ENCODE measurements around the gene EID2. TPM values are rescaled to one million over a fixed set of nuclear protein-coding genes. Genes with fewer than 3 reads are reported as not detected.

Gene EID2
- total RNA-seq, 1 donor from 2014 or later = 13.5 TPM

DNA sequence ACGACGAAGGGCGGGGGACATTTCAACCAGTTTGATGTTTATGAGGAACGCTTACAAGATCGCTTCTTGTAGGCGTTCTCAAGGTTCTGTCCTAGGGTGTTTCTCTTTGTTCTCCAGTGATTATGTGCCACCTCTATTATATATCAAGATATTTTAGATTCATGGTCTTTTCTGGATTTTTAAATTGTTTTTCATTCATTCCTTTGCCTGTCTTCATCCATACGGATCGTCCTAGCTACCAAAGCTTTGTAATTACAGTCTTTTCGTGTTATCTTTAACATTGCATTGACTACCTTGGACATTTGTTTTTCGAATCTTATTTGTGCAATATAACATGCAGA lies 342 bp upstream of the EID2 start:
- H3K9me3 ChIP-seq = no peaks in the 10 kb centered on the region
- peaks cover 10% of the 10 kb centered on the region for H3K4me1 ChIP-seq
- H3K4me3 ChIP-seq = peak overlapping the region; percentile 66 to 99
- intact Hi-C loops (cut with DNase I) = no loop called here
- no peaks in the 10 kb centered on the region for H3K27me3 ChIP-seq
- no peak for DNase-seq (ENCODE audit: extremely low spot score in 2 of 2)
- TF ChIP-seq POLR2AphosphoS5 (IDR thresholded peaks at IDR 0.05; ENCODE audit: insufficient read depth in 1 of 2, low read depth in 1 of 2) (peak in 1 of 2 donors; percentile 11), CTCF (IDR thresholded peaks at IDR 0.05) (no peak), POLR2A (IDR thresholded peaks at IDR 0.05) (no peak)
- H3K36me3 ChIP-seq = no peaks in the 10 kb centered on the region
- peak overlapping the region; percentile 93 for H3K27ac ChIP-seq

DNA sequence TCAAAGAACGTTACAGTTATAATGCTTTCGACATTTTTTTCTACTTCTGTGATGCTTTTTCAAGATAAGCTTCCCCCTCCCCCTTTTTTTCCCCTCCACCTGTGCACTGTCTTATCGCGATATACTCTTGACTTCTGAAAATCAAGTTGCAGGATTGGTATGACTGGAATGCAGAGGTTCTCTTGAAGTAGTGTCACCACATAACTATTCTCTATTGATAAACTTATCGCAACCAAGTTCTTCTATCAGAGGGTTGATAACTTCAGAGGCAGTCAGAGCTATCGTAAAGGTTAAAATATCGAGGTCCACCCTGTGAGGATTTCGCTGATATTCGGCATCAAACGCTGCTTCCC lies 820 bp downstream of the EID2 start:
- no peak for DNase-seq (ENCODE audit: extremely low spot score in 2 of 2)
- Histone ChIP-seq H3K9me3 (no peaks in the 10 kb centered on the region), H3K36me3 (no peaks in the 10 kb centered on the region), H3K4me3 (peak overlapping the region; percentile 66 to 99), H3K4me1 (peaks cover 10% of the 10 kb centered on the region), H3K27ac (peak overlapping the region; percentile 93), H3K27me3 (no peaks in the 10 kb centered on the region)
- TF ChIP-seq POLR2AphosphoS5 (IDR thresholded peaks at IDR 0.05; ENCODE audit: insufficient read depth in 1 of 2, low read depth in 1 of 2) = no peak
- no peak for TF ChIP-seq CTCF (IDR thresholded peaks at IDR 0.05)
- TF ChIP-seq POLR2A (IDR thresholded peaks at IDR 0.05) = no peak
- intact Hi-C loops (cut with DNase I) = loop anchor here (10.0 kb wide), 1 partner anchor 144 kb away; the partner anchor contains the start of genes MED29 and PAF1

- intact Hi-C loops (cut with DNase I) = loop anchor here (5.0 to 10.0 kb wide), 2 partner anchors 56 to 139 kb away; partner anchors contain the start of genes MED29 and PAF1
- TF ChIP-seq CTCF (IDR thresholded peaks at IDR 0.05) = no peak
- TF ChIP-seq POLR2A (IDR thresholded peaks at IDR 0.05) = no peak
- TF ChIP-seq POLR2AphosphoS5 (IDR thresholded peaks at IDR 0.05; ENCODE audit: insufficient read depth in 1 of 2, low read depth in 1 of 2) = no peak
Observed at GRCh38 chr19:39533791-39534190, 6.2 kb downstream of the EID2 start.

DNA sequence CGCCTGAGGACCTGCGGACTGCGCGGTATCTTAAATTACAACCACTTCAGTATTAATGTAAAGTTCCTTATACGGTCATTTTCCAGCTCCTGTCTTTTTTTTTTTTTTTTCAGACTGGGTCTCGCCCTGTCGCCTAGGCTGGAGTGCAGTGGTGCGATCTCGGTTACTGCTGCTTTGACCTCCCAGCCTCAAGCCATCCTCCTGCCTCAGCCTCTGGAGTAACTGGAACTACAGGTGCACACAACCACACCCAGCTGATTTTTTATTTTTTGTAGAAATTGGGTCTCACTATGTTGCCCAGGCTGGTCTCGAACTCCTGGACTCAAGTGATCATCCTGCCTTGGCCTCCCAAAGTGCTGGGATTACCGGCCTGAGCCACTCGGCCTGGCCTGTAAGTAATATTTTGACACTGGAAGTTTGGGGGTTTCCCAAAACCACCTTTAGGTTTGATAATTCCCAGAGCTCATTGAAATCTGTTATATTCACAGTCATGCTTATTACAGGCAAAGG lies 6.9 kb downstream of the EID2 start:
- Histone ChIP-seq H3K27ac (peak overlapping the region; percentile 82), H3K27me3 (no peaks in the 10 kb centered on the region), H3K4me3 (peak overlapping the region in 1 of 2 donors; percentile 71), H3K4me1 (peaks cover 16% of the 10 kb centered on the region), H3K9me3 (no peaks in the 10 kb centered on the region), H3K36me3 (no peaks in the 10 kb centered on the region)
- intact Hi-C loops (cut with DNase I) = loop anchor here (5.0 to 10.0 kb wide), 2 partner anchors 56 to 138 kb away; partner anchors contain the start of genes MED29 and PAF1
- no peak for DNase-seq (ENCODE audit: extremely low spot score in 2 of 2)
- TF ChIP-seq CTCF (IDR thresholded peaks at IDR 0.05) (no peak), POLR2A (IDR thresholded peaks at IDR 0.05) (no peak), POLR2AphosphoS5 (IDR thresholded peaks at IDR 0.05; ENCODE audit: insufficient read depth in 1 of 2, low read depth in 1 of 2) (no peak)

More at GRCh38 chr19:39533791-39534190, 6.2 kb downstream of the EID2 start:
- Histone ChIP-seq H3K27ac (no peak overlapping the region), H3K4me3 (no peak overlapping the region), H3K4me1 (peaks cover 22% of the 10 kb centered on the region), H3K27me3 (no peaks in the 10 kb centered on the region), H3K9me3 (no peaks in the 10 kb centered on the region), H3K36me3 (no peaks in the 10 kb centered on the region)
- no peak for DNase-seq (ENCODE audit: extremely low spot score in 2 of 2)

GRCh38 chr19:39532233-39533002 lies 7.5 kb downstream of the EID2 start, which contains the start of gene EID2B:
TSS of gene EID2B (minus strand) at chr19:39532852. CDS start at chr19:39532802, 50 bp downstream.
- peak; percentile 94 to 99 for TF ChIP-seq POLR2AphosphoS5 (IDR thresholded peaks at IDR 0.05; ENCODE audit: insufficient read depth in 1 of 2, low read depth in 1 of 2)
- TF ChIP-seq POLR2A (IDR thresholded peaks at IDR 0.05) = peak in 1 of 2 donors; percentile 70
- peak; percentile 96 to 99 (median 99) for TF ChIP-seq CTCF (IDR thresholded peaks at IDR 0.05)
- H3K9me3 ChIP-seq = no peaks in the 10 kb centered on the region
- H3K4me3 ChIP-seq = peak within 1 kb of the TSS; percentile 71 to 84
- H3K27me3 ChIP-seq = no peaks in the 10 kb centered on the region
- intact Hi-C loops (cut with DNase I) = loop anchor here (5.0 to 10.0 kb wide), 2 partner anchors 55 to 138 kb away; partner anchors contain the start of genes MED29 and PAF1
- H3K4me1 ChIP-seq = peaks cover 16% of the 10 kb centered on the region
- peak within 1 kb of the TSS; percentile 82 for H3K27ac ChIP-seq
- no peaks in the 10 kb centered on the region for H3K36me3 ChIP-seq
- peak in 1 of 2 donors; percentile 94 for DNase-seq (ENCODE audit: extremely low spot score in 2 of 2)

Measured in vagina (tissue), 2 donors.